Smooth muscle cell (in vitro differentiated cells): ENCODE measurements around the gene NCKAP5L. TPM values are rescaled to one million over a fixed set of nuclear protein-coding genes. Genes with fewer than 3 reads are reported as not detected.
A peak's percentile ranks its signal among the peaks of the same experiment; 100 is the strongest.

Experiments
- DNase-seq: peaks from one replicate; lab custom pipeline; 2025; ENCODE audit not compliant: unreplicated experiment; lab: John Stamatoyannopoulos, UW
- H2AFZ ChIP-seq: fragments of 200-600 bp; sonication (generic); 2 replicates; pipeline ENCODE4 v1.6.0; 2016; ENCODE audit warnings: antibody characterized with exemption, low read depth, mild to moderate bottlenecking
- H3F3A ChIP-seq: fragments of 200-600 bp; sonication (generic); 2 replicates; pipeline ENCODE4 v1.6.0; 2017; ENCODE audit warnings: antibody characterized with exemption, low read depth
- H3K27ac ChIP-seq: fragments of 200-600 bp; sonication (generic); 2 replicates; pipeline ENCODE4 v1.5.1; 2016; ENCODE audit warnings: low read depth, mild to moderate bottlenecking
- H3K27me3 ChIP-seq: fragments of 200-600 bp; sonication (generic); 2 replicates; pipeline ENCODE4 v1.6.1; 2016; ENCODE audit warnings: low read depth, mild to moderate bottlenecking
- H3K36me3 ChIP-seq: fragments of 200-600 bp; sonication (generic); 2 replicates; pipeline ENCODE4 v1.5.1; 2016; ENCODE audit warnings: low read depth
- H3K4me1 ChIP-seq: fragments of 200-600 bp; sonication (generic); 2 replicates; pipeline ENCODE4 v1.5.1; 2016; ENCODE audit warnings: low read depth
- H3K4me2 ChIP-seq: fragments of 200-600 bp; sonication (generic); 2 replicates; pipeline ENCODE4 v1.6.0; 2016; ENCODE audit warnings: mild to moderate bottlenecking
- H3K4me3 ChIP-seq: fragments of 200-600 bp; sonication (generic); 2 replicates; pipeline ENCODE4 v1.5.1; 2016; ENCODE audit warnings: mild to moderate bottlenecking
- H3K79me2 ChIP-seq: fragments of 200-600 bp; sonication (generic); 2 replicates; pipeline ENCODE4 v1.6.0; 2016; ENCODE audit warnings: low read depth, mild to moderate bottlenecking
- H3K9ac ChIP-seq: fragments of 200-600 bp; sonication (generic); 2 replicates; pipeline ENCODE4 v1.6.0; 2016; ENCODE audit warnings: low read depth
- H3K9me3 ChIP-seq: fragments of 200-600 bp; sonication (generic); replicated peaks from 2 replicates; pipeline ENCODE4 v1.5.1; 2016; ENCODE audit warnings: low read depth
- H4K20me1 ChIP-seq: fragments of 200-600 bp; sonication (generic); 2 replicates; pipeline ENCODE4 v1.6.0; 2016; ENCODE audit warnings: low read depth
- CTCF ChIP-seq: fragments of 200-600 bp; sonication (generic); IDR thresholded peaks from 2 replicates; pipeline ENCODE4 v1.5.1; 2017; ENCODE audit warnings: borderline replicate concordance, mild to moderate bottlenecking, antibody characterized with exemption; ENCODE audit not compliant: insufficient read depth, poor library complexity, severe bottlenecking
- WGBS: methylation state at CpG from one replicate; pipeline ENCODE4 v1.1.7; 2016; ENCODE audit warnings: low lambda C conversion rate; 5-methylcytosine and 5-hydroxymethylcytosine counted together
- polyA plus RNA-seq: library from polyadenylated mRNA; unstranded; fragments of >200 nt; fragmentation: Nextera tagmentation; extraction: Ambion mirVana; gene quantifications from 2 replicates; pipeline ENCODE4 v1.2.1, GENCODE V29; 2016
- total RNA-seq: library from RNA; depleted of rRNA; stranded (reverse); fragments of >200 nt; gene quantifications from 2 replicates; pipeline ENCODE4 v1.2.3, GENCODE V29; 2014

The NCKAP5L gene
- total and polyA plus RNA-seq, 2 experiments from 2014 or later, result 24.1 to 29.4 TPM

GRCh38 chr12:49870501-49871262 is 42.5 kb upstream of the NCKAP5L start:
- no peaks in the 10 kb centered on the region for H4K20me1 ChIP-seq
- no peaks in the 10 kb centered on the region for H3K9me3 ChIP-seq
- no peak for TF ChIP-seq CTCF
- H3F3A ChIP-seq, result peaks cover 14% of the 10 kb centered on the region
- H2AFZ ChIP-seq, result no peak overlapping the region
- H3K9ac ChIP-seq, result no peak overlapping the region
- no peaks in the 10 kb centered on the region for H3K27me3 ChIP-seq
- H3K36me3 ChIP-seq, result no peaks in the 10 kb centered on the region
- WGBS, result 95% methylated on average over 11 of the region's 11 CpGs
- no peaks in the 10 kb centered on the region for H3K4me1 ChIP-seq
- no peak overlapping the region for H3K4me2 ChIP-seq
- DNase-seq, result no peak
- H3K4me3 ChIP-seq, result no peak overlapping the region
- no peak overlapping the region for H3K27ac ChIP-seq
- no peaks in the 10 kb centered on the region for H3K79me2 ChIP-seq

- DNase-seq, result no peak
- Histone ChIP-seq H3K79me2 (no peaks in the 10 kb centered on the region), H3K9ac (peak overlapping the region; percentile 7), H3F3A (peaks cover 14% of the 10 kb centered on the region), H2AFZ (no peak overlapping the region), H4K20me1 (no peaks in the 10 kb centered on the region), H3K36me3 (no peaks in the 10 kb centered on the region), H3K9me3 (no peaks in the 10 kb centered on the region), H3K27me3 (no peaks in the 10 kb centered on the region), H3K4me3 (no peak overlapping the region), H3K4me2 (peak overlapping the region; percentile 38), H3K27ac (peak overlapping the region; percentile 71), H3K4me1 (no peaks in the 10 kb centered on the region)
- no peak for TF ChIP-seq CTCF
- 93% methylated on average over 14 of the region's 14 CpGs for WGBS
These were observed 41.7 kb upstream of the NCKAP5L start for GRCh38 chr12:49869816-49870500.

- Histone ChIP-seq H3F3A (peaks cover 14% of the 10 kb centered on the region), H3K27me3 (no peaks in the 10 kb centered on the region), H3K4me3 (no peak overlapping the region), H4K20me1 (no peaks in the 10 kb centered on the region), H3K4me2 (peak overlapping the region; percentile 38), H3K36me3 (no peaks in the 10 kb centered on the region), H2AFZ (no peak overlapping the region), H3K27ac (peak overlapping the region; percentile 71), H3K9me3 (no peaks in the 10 kb centered on the region), H3K9ac (peak overlapping the region; percentile 7), H3K79me2 (no peaks in the 10 kb centered on the region), H3K4me1 (no peaks in the 10 kb centered on the region)
- no peak for TF ChIP-seq CTCF
- DNase-seq, result peak; percentile 89
- WGBS, result 26% methylated on average over 14 of the region's 16 CpGs
These were observed 41.0 kb upstream of the NCKAP5L start for GRCh38 chr12:49868952-49869815.
